Type B pancreatic cell (in vitro differentiated cells): Measurements from ENCODE around the gene GRIK4. TPM values are rescaled to one million over a fixed set of nuclear protein-coding genes. Genes with fewer than 3 reads are reported as not detected.

Experiments
- DNase-seq: peaks from one replicate; pipeline ENCODE4 v3.0.0; 2021; ENCODE audit warnings: mixed read lengths; ENCODE audit not compliant: unreplicated experiment; ENCODE audit errors: extremely low spot score
- H3K27ac Mint-ChIP-seq: 2 replicates; pipeline ENCODE4 v1.8.0; 2021; ENCODE audit warnings: mild to moderate bottlenecking, mixed read lengths
- H3K27me3 Mint-ChIP-seq: 2 replicates; pipeline ENCODE4 v1.8.0; 2021; ENCODE audit warnings: mixed read lengths
- H3K36me3 Mint-ChIP-seq: 2 replicates; pipeline ENCODE4 v1.8.0; 2021; ENCODE audit warnings: mixed read lengths
- H3K4me1 Mint-ChIP-seq: one replicate; pipeline ENCODE4 v1.8.0; 2021; ENCODE audit warnings: mixed read lengths; ENCODE audit not compliant: unreplicated experiment
- H3K4me3 Mint-ChIP-seq: 2 replicates; pipeline ENCODE4 v1.8.0; 2021; ENCODE audit warnings: mild to moderate bottlenecking, mixed read lengths
- H3K9me3 Mint-ChIP-seq: 2 replicates; pipeline ENCODE4 v1.8.0; 2021; ENCODE audit warnings: mixed read lengths
- CTCF ChIP-seq: fragments of 200-600 bp; sonication (generic); conservative IDR thresholded peaks from 2 replicates; pipeline ENCODE4 v1.5.0; 2021; ENCODE audit warnings: antibody characterized with exemption, mild to moderate bottlenecking
- total RNA-seq: library from RNA; stranded (reverse); gene quantifications from 2 replicates; pipeline ENCODE4 v1.2.1, GENCODE V29; 2021; ENCODE audit warnings: low replicate concordance

Gene GRIK4
- total RNA-seq, 1 donor from 2014 or later: 0.72 TPM

- Mint-ChIP-seq H3K4me1 (peaks cover 9% of the 10 kb centered on the region), H3K27me3 (peaks cover 24% of the 10 kb centered on the region), H3K4me3 (no peak overlapping the region), H3K36me3 (no peaks in the 10 kb centered on the region), H3K27ac (no peak overlapping the region), H3K9me3 (no peaks in the 10 kb centered on the region)
- no peak for TF ChIP-seq CTCF
- no peak for DNase-seq
Measured at GRCh38 chr11:120900643-120901042, 389.1 kb downstream of the GRIK4 start.

- Mint-ChIP-seq H3K9me3 (no peaks in the 10 kb centered on the region), H3K36me3 (no peaks in the 10 kb centered on the region), H3K27me3 (peaks cover 24% of the 10 kb centered on the region), H3K4me3 (no peak overlapping the region), H3K27ac (no peak overlapping the region), H3K4me1 (peaks cover 12% of the 10 kb centered on the region)
- no peak for DNase-seq
- TF ChIP-seq CTCF: no peak
Measured at GRCh38 chr11:120903686-120904085, 392.1 kb downstream of the GRIK4 start.

DNA sequence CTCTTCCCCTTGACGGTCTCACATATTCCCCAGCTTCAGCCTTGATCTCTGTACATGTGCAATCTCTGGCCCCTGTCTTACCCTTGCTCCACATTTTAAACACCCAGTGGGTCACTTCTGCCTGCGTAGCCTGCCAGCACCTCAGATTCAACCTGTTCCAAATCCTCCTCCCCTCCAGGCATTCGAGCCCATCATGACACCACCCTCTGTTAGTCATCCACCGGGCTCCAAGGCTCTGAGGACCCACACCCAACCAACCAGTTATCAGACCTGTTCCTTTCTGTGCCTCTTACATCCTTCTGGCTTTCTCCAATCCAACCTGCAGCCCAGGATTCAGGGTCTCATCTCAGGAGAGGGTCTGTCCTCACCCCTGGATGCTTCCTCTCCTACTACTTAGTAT is 392.6 kb downstream of the GRIK4 start:
- Mint-ChIP-seq H3K27me3 (peaks cover 24% of the 10 kb centered on the region), H3K4me3 (no peak overlapping the region), H3K27ac (no peak overlapping the region), H3K4me1 (peaks cover 13% of the 10 kb centered on the region), H3K9me3 (no peaks in the 10 kb centered on the region), H3K36me3 (no peaks in the 10 kb centered on the region)
- no peak for DNase-seq
- no peak for TF ChIP-seq CTCF

- Mint-ChIP-seq H3K27me3 (peaks cover 4% of the 10 kb centered on the region), H3K4me3 (no peak overlapping the region), H3K36me3 (no peaks in the 10 kb centered on the region), H3K27ac (no peak overlapping the region), H3K9me3 (no peaks in the 10 kb centered on the region), H3K4me1 (peaks cover 25% of the 10 kb centered on the region)
- DNase-seq: no peak
- no peak for TF ChIP-seq CTCF
Measured at GRCh38 chr11:120906766-120907165, 395.2 kb downstream of the GRIK4 start.

- H3K27ac Mint-ChIP-seq: peak overlapping the region; percentile 69
- no peak overlapping the region for H3K4me3 Mint-ChIP-seq
- no peaks in the 10 kb centered on the region for H3K36me3 Mint-ChIP-seq
- no peak for DNase-seq
- H3K4me1 Mint-ChIP-seq: peaks cover 35% of the 10 kb centered on the region
- H3K9me3 Mint-ChIP-seq: no peaks in the 10 kb centered on the region
- no peak for TF ChIP-seq CTCF
- H3K27me3 Mint-ChIP-seq: peaks cover 14% of the 10 kb centered on the region
Measured at GRCh38 chr11:120907971-120908370, 396.4 kb downstream of the GRIK4 start.

GRCh38 chr11:120908461-120909181 is 397.1 kb downstream of the GRIK4 start:
- Mint-ChIP-seq H3K4me3 (no peak overlapping the region), H3K36me3 (no peaks in the 10 kb centered on the region), H3K4me1 (peaks cover 35% of the 10 kb centered on the region), H3K9me3 (no peaks in the 10 kb centered on the region), H3K27me3 (peaks cover 14% of the 10 kb centered on the region), H3K27ac (peak overlapping the region; percentile 69)
- no peak for DNase-seq
- no peak for TF ChIP-seq CTCF
